ENCODE results near the gene TMEM131.
"Not testable (repeated sequence)": the region's sequence is repeated elsewhere in the genome, so short reads cannot be mapped to it uniquely, and the experiment has no call there.

- TF ChIP-seq, protein P1, sequence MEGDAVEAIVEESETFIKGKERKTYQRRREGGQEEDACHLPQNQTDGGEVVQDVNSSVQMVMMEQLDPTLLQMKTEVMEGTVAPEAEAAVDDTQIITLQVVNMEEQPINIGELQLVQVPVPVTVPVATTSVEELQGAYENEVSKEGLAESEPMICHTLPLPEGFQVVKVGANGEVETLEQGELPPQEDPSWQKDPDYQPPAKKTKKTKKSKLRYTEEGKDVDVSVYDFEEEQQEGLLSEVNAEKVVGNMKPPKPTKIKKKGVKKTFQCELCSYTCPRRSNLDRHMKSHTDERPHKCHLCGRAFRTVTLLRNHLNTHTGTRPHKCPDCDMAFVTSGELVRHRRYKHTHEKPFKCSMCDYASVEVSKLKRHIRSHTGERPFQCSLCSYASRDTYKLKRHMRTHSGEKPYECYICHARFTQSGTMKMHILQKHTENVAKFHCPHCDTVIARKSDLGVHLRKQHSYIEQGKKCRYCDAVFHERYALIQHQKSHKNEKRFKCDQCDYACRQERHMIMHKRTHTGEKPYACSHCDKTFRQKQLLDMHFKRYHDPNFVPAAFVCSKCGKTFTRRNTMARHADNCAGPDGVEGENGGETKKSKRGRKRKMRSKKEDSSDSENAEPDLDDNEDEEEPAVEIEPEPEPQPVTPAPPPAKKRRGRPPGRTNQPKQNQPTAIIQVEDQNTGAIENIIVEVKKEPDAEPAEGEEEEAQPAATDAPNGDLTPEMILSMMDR (IDR thresholded peaks at IDR 0.05; ENCODE audit: insufficient read depth, low read depth, low read length), result not testable (repeated sequence)
- not testable (repeated sequence) for TF ChIP-seq EZH2 (IDR thresholded peaks at IDR 0.05; ENCODE audit: insufficient read depth, low read length)
Measured at GRCh38 chr2:97846716-97847115, 149.0 kb downstream of the TMEM131 start.

All from astrocyte (in vitro differentiated cells and primary cell).